ENCODE data around the gene SPIRE1.
"Not testable (repeated sequence)": the region's sequence is repeated elsewhere in the genome, so short reads cannot be mapped to it uniquely, and the experiment has no call there.

The SPIRE1 gene

GRCh38 chr18:12543697-12544096 lies 114.2 kb downstream of the SPIRE1 start:
- Histone ChIP-seq H3K9me2 (ENCODE audit: low read depth, low read length) (no peaks in the 10 kb centered on the region), H3K27ac (ENCODE audit: low read depth, low read length, poor library complexity, severe bottlenecking) (no peak overlapping the region), H3K4me1 (ENCODE audit: insufficient read depth, low read length, severe bottlenecking) (no peaks in the 10 kb centered on the region), H2AFZ (ENCODE audit: low read length) (no peak overlapping the region), H3F3A (ENCODE audit: insufficient read depth, low read length) (no peaks in the 10 kb centered on the region), H3K9me3 (ENCODE audit: low read length) (peaks cover 8% of the 10 kb centered on the region; the same call in 1 of the 2 replicates), H3K36me3 (ENCODE audit: insufficient read depth, low read length) (no peaks in the 10 kb centered on the region), H4K20me1 (ENCODE audit: insufficient read depth, low read length) (no peaks in the 10 kb centered on the region), H3K27me3 (ENCODE audit: insufficient read depth, low read length) (no peaks in the 10 kb centered on the region; the same call in 1 of the 2 replicates), H3K79me2 (ENCODE audit: insufficient read depth, low read length) (no peaks in the 10 kb centered on the region), H3K9ac (ENCODE audit: low read length) (no peak overlapping the region), H3K4me3 (ENCODE audit: low read depth, low read length, poor library complexity, severe bottlenecking) (no peak overlapping the region), H3K4me2 (ENCODE audit: low read length) (no peak overlapping the region)
- TF ChIP-seq CTCF (IDR thresholded peaks at IDR 0.05; ENCODE audit: low read length) (no peak), EZH2 (IDR thresholded peaks at IDR 0.05; ENCODE audit: borderline replicate concordance, low read length) (no peak)

- no peaks in the 10 kb centered on the region for H3K79me2 ChIP-seq (ENCODE audit: insufficient read depth, low read length)
- no peak overlapping the region for H3K27ac ChIP-seq (ENCODE audit: low read depth, low read length, poor library complexity, severe bottlenecking)
- H3F3A ChIP-seq (ENCODE audit: insufficient read depth, low read length): no peaks in the 10 kb centered on the region
- TF ChIP-seq CTCF (IDR thresholded peaks at IDR 0.05; ENCODE audit: low read length) (no peak), EZH2 (IDR thresholded peaks at IDR 0.05; ENCODE audit: borderline replicate concordance, low read length) (no peak)
- H3K27me3 ChIP-seq (ENCODE audit: insufficient read depth, low read length): no peaks in the 10 kb centered on the region
- H3K36me3 ChIP-seq (ENCODE audit: insufficient read depth, low read length): no peaks in the 10 kb centered on the region
- no peak overlapping the region for H3K4me3 ChIP-seq (ENCODE audit: low read depth, low read length, poor library complexity, severe bottlenecking)
- peaks cover 8% of the 10 kb centered on the region; the same call in 1 of the 2 replicates for H3K9me3 ChIP-seq (ENCODE audit: low read length)
- H3K9ac ChIP-seq (ENCODE audit: low read length): no peak overlapping the region
- no peak overlapping the region for H3K4me2 ChIP-seq (ENCODE audit: low read length)
- H3K9me2 ChIP-seq (ENCODE audit: low read depth, low read length): no peaks in the 10 kb centered on the region
- no peaks in the 10 kb centered on the region for H3K4me1 ChIP-seq (ENCODE audit: insufficient read depth, low read length, severe bottlenecking)
- no peak overlapping the region for H2AFZ ChIP-seq (ENCODE audit: low read length)
- H4K20me1 ChIP-seq (ENCODE audit: insufficient read depth, low read length): no peaks in the 10 kb centered on the region
Observed at GRCh38 chr18:12540751-12541150, 117.2 kb downstream of the SPIRE1 start.

DNA sequence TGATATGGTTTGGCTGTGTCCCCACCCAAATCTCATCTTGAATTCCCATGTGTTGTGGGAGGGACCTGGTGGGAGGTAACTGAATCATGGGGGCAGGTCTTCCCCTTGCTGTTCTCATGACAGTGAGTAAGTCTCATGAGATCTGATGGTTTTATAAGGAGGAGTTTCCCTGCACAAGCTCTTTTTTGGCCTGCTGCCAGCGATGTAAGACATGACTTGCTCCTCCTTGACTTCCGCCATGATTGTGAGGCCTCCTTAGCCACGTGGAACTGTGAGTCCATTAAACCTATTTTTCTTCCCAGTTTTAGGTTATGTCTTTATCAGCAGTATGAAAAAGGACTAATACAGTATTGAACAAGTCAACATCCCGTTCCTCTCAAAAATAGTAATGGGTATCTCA lies 118.7 kb downstream of the SPIRE1 start:
- not testable (repeated sequence) for H3K79me2 ChIP-seq (ENCODE audit: insufficient read depth, low read length); H3K36me3 ChIP-seq (ENCODE audit: insufficient read depth, low read length); H3K9me3 ChIP-seq (ENCODE audit: low read length); H3K9ac ChIP-seq (ENCODE audit: low read length); H3K27me3 ChIP-seq (ENCODE audit: insufficient read depth, low read length); H3K27ac ChIP-seq (ENCODE audit: low read depth, low read length, poor library complexity, severe bottlenecking); H3F3A ChIP-seq (ENCODE audit: insufficient read depth, low read length); H3K4me3 ChIP-seq (ENCODE audit: low read depth, low read length, poor library complexity, severe bottlenecking); H3K4me1 ChIP-seq (ENCODE audit: insufficient read depth, low read length, severe bottlenecking); H4K20me1 ChIP-seq (ENCODE audit: insufficient read depth, low read length); H3K9me2 ChIP-seq (ENCODE audit: low read depth, low read length); H3K4me2 ChIP-seq (ENCODE audit: low read length); H2AFZ ChIP-seq (ENCODE audit: low read length)

DNA sequence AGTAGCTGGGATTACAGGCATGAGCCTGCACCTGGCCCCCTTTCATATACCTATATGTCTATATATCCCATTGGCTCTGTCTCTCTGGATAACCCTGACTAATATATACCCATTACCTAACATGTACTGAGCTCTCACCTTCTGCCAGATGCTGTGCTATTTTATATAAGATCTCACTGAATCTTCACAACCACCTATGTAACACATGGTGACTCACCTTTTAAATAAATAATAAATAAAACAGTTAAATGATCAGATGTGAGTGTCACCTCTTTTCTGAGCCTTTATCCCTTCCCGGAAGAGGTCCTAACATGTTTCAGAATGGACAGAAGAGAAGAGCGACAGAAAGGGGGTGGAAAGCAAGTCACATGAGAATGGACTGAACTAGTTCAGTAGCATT lies 123.1 kb downstream of the SPIRE1 start:
- Histone ChIP-seq H3K9me2 (ENCODE audit: low read depth, low read length) (no peaks in the 10 kb centered on the region), H3K4me3 (ENCODE audit: low read depth, low read length, poor library complexity, severe bottlenecking) (no peak overlapping the region), H3K27me3 (ENCODE audit: insufficient read depth, low read length) (no peaks in the 10 kb centered on the region), H3K9me3 (ENCODE audit: low read length) (no peaks in the 10 kb centered on the region), H3K4me2 (ENCODE audit: low read length) (no peak overlapping the region), H3F3A (ENCODE audit: insufficient read depth, low read length) (no peaks in the 10 kb centered on the region), H4K20me1 (ENCODE audit: insufficient read depth, low read length) (no peaks in the 10 kb centered on the region), H2AFZ (ENCODE audit: low read length) (no peak overlapping the region), H3K9ac (ENCODE audit: low read length) (no peak overlapping the region), H3K27ac (ENCODE audit: low read depth, low read length, poor library complexity, severe bottlenecking) (no peak overlapping the region), H3K4me1 (ENCODE audit: insufficient read depth, low read length, severe bottlenecking) (no peaks in the 10 kb centered on the region), H3K79me2 (ENCODE audit: insufficient read depth, low read length) (no peaks in the 10 kb centered on the region), H3K36me3 (ENCODE audit: insufficient read depth, low read length) (no peaks in the 10 kb centered on the region)
- TF ChIP-seq CTCF (IDR thresholded peaks at IDR 0.05; ENCODE audit: low read length) (no peak), EZH2 (IDR thresholded peaks at IDR 0.05; ENCODE audit: borderline replicate concordance, low read length) (no peak)
